GM12864 (cell line): Measurements from ENCODE around the gene CEP112.

Source experiments
- DNase-seq: peaks from one replicate; pipeline ENCODE4 v3.0.0-alpha.2; 2011; ENCODE audit warnings: low read depth
- H3K4me3 ChIP-seq: 2 replicates; pipeline ENCODE4 v1.5.1; 2011; ENCODE audit warnings: mild to moderate bottlenecking, low read depth, low read length, control low read depth
- TF ChIP-seq, protein P1 (sequence below): IDR thresholded peaks from 2 replicates; pipeline ENCODE4 v1.5.1; 2011; ENCODE audit warnings: low read depth, mild to moderate bottlenecking, moderate library complexity, low read length, control low read depth, inconsistent platforms; ENCODE audit errors: missing control alignments

Gene CEP112

DNA sequence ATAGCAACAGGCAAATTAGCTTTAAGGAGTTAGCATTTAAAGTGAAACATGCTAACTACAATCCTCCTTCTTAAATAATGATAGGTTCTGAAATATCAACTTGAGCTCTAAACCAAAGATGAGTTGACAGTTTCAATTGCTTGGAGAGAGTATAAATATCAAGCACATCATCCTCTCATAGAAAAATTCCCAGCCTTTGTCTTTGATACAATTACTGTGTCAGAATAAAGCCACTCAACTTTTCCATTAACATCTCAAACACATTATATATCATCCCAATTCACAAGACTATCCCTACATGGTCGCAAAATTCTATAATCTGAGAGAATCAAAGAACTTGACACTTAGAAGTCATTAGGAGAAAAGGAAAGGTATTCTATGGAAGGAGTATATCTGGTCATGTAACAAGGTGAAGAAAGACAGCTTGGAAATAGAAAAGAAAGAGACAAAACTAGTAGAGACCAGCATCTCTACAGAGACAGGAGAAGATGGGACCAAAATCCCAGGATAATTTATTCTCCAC is 189.8 kb downstream of the CEP112 start:
- H3K4me3 ChIP-seq = no peak overlapping the region
- DNase-seq = no peak
- TF ChIP-seq, protein P1, sequence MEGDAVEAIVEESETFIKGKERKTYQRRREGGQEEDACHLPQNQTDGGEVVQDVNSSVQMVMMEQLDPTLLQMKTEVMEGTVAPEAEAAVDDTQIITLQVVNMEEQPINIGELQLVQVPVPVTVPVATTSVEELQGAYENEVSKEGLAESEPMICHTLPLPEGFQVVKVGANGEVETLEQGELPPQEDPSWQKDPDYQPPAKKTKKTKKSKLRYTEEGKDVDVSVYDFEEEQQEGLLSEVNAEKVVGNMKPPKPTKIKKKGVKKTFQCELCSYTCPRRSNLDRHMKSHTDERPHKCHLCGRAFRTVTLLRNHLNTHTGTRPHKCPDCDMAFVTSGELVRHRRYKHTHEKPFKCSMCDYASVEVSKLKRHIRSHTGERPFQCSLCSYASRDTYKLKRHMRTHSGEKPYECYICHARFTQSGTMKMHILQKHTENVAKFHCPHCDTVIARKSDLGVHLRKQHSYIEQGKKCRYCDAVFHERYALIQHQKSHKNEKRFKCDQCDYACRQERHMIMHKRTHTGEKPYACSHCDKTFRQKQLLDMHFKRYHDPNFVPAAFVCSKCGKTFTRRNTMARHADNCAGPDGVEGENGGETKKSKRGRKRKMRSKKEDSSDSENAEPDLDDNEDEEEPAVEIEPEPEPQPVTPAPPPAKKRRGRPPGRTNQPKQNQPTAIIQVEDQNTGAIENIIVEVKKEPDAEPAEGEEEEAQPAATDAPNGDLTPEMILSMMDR = no peak

DNA sequence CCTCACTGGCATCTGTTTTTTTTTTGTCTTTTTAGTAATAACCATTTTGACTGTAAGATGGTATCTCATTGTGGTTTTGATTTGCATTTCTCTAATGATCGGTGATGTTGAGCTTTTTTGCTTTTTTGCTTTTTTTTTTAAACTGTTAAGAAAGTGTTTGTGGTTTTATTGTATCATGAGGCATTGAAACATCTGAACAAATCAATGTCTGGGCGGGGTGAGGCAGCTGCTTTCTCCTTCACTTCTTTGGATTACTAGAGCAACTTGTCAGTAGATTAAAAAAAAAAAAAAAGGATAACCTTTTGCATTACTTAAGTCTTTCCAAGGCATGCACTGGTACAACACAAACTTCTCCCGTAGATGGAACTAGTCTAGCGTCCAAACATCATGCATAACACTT is 191.7 kb downstream of the CEP112 start:
- DNase-seq = no peak
- TF ChIP-seq, protein P1 = no peak
- H3K4me3 ChIP-seq = no peak overlapping the region

DNA sequence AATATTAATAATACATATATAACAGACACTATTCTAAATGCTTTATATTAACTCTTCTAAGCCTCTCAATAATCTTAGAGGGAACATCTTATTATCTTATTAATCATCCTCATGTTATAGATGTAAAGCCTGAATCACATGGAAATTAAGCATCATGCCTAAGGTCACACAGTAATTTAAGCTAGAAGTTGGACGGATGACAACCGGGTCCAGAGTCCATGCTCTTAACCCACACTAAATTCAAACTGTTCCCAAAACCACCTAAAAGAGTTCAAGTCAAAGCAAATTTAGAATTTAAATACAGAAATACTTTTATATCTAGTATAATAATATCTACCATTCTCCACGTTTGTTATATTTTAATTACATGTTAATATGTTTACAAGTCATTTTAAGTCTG is 193.3 kb downstream of the CEP112 start:
- no peak for DNase-seq
- TF ChIP-seq, protein P1 = no peak
- no peak overlapping the region for H3K4me3 ChIP-seq

DNA sequence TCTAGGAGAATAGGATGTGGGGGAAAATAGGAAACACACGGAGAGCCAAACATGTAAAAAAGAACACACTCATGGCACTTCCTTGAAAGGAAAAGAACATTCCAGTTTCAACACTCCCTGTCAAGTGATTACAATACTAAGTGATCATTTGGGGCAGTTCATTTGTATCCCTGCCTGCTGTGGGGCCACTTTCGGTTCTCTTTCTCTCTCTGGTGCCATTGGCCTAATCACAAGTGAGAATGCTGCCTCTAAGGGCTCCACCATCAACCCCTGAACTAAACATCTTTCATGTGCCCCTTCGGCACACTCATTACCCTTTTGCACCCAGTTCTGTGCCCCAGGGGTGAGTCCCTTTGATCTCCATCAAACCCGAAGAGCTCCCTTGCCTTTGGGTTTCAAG is 197.3 kb downstream of the CEP112 start:
- H3K4me3 ChIP-seq = no peak overlapping the region
- no peak for DNase-seq
- TF ChIP-seq, protein P1 = no peak

DNA sequence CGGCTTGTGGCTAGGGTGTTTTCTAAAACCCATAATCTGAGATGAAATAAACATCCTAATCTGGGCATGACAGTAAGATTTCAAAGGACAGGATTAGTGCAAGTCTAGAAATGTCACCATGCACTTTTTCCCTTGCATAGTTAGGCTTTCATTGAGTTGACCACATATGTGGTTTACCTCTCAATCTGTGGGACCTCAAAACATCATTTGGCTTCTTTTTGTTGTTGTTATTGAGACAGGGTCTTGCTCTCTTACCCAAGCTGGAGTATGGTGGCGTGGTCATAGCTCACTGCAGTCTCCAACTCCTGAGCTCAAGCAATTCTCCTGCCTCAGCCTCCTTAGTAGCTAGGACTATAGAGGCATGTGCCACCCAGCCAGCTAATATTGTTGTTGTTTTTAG is 197.8 kb downstream of the CEP112 start:
- no peak overlapping the region for H3K4me3 ChIP-seq
- TF ChIP-seq, protein P1 = no peak
- no peak for DNase-seq

DNA sequence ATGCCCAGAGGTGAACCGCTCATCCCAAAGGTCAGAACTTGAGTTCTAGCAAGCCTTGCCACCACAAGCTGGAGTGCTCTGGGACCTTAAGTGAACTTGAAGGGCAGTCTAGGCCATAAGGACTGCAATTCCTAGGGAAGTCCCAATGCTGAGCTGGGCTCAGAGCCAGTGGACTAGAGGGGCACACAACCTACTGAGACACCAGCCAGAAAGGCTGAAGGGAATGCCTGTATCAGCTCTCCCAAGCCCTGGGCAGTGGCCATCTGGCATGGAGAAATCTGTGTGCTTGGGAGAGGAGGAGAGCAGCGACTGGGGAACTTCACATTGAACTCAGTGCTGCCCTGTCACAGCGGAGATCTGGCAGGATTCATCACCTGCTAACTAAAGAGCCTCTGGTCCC is 201.3 kb downstream of the CEP112 start:
- no peak overlapping the region for H3K4me3 ChIP-seq
- TF ChIP-seq, protein P1 = no peak
- DNase-seq = no peak

DNA sequence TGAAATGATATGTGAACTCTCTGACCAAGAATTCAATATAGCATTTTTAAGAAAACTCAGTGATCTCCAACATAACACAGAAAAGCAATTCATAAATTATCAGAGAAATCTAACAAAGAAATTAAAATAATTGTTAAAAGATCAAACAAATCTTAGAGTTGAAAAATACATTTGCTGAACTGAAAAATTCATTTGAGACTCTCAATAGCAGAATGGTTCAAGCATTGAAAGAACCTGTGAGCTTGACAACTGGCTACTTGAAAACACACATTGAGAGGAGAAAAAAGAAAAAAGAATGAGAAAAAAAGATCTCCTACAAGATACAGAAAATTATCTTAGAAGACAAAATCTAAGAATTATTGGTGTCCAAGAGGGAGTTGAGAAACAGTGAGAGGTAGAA is 203.5 kb downstream of the CEP112 start:
- H3K4me3 ChIP-seq = no peak overlapping the region
- TF ChIP-seq, protein P1 = no peak
- DNase-seq = no peak
